Suppressor macrophage treated with lipopolysaccharide for 4 hours (primary cell): ENCODE results near the gene LTBP3.
A peak's percentile ranks its signal among the peaks of the same experiment; 100 is the strongest.

Source experiments
- DNase-seq: peaks from one replicate; pipeline ENCODE4 v3.0.0-alpha.2; 2020

LTBP3 gene

DNA sequence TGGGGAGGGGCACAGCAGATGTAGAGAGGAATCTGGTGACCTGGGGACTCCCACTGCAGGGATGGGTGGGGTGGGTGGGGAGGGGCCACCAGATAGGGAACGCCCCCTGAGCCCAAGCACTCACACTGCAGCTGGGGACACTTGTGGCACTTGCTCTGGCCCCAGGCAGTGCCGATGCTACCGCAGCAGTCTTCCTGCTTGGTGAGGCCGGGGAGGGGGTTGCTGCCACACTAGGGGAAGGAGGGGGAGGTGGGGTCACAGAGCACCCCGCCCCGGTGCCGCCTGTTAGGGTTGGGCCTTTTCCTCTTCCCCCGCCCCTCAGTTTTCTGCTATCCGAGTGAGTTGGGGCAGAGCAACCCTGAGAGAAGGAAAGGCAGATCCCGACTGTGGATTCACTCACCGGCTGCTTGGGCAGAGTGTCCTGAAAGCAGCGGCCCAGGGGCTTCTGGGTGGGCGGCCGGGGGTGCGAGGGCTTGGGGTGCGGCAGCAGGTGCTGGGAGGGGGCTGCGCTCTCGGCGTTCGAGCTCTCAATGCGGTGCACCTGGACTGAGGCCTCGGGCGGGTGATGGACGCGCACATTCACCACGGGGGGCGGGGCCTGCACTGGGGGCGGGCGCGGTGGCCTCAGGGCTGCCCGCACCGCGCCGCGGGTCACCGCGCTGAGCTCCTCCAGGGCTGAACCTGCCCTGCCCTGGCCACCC lies 4.7 kb downstream of the LTBP3 start:
- peak; percentile 46 for DNase-seq

DNA sequence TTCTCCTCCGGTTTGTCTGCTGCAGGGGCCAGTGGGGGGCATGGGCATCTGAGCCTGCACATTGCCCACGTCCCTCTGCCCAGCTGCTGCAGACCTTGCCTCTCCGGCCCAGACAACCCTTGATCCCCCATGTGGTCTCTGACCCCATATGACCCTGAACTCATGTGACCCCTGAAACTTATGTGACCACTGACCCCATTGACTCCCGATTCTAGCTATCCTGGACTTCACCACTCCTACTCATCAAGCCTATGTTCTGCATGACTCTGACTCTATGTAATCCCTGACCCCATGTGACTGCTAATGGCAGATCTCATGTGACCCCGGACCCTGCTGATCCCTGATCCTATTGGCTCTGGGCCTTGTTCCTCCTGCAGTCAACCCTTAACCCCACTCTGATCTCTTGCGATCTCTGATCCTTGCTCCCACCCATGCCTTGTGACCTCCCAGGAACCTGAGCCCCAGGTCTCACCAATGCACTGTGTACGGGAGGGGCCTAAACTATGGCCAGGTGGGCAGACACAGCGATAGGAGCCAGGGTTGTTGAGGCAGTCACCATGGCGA lies 5.7 kb downstream of the LTBP3 start:
- DNase-seq: peak; percentile 59

DNA sequence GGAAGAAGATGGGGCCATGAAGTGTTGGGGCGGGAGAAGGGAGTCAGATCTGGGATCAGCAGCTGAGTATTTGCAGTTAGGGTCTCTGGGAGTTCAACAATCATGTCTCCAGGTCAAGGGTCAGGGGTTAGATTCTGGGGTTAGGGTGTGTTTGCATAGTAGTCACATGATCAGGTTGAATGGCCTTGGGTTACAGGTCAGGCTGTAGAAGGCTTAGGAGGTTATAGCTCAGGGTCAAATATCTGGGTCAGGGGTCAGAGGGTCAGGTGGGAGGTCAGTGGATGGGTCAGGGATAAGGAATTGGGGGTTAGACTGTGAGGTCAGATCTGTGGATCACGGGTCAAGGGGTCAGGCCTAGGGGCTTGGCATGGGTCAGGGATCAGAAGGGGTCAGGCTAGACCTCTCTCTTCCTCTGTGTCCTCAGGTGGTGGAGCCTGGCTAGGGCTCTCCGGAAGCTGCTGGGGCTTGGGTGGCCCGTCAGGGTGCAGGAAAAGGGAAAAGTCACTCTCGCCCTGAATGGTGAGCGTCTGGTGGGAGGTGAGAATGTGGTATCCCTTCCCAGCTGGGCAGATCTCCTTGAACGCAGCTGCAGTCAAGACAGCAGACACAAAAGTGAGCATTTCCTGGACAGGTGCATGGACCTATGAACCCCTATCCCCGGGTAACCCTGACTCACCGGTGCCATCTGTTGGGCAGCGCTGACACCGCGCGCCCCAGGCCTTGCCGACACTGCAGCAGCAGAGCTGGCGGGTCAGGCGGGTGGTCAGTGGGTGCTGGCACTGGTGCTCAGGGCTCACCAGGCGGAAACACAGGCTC lies 6.4 kb downstream of the LTBP3 start:
- DNase-seq: peak; percentile 52

DNA sequence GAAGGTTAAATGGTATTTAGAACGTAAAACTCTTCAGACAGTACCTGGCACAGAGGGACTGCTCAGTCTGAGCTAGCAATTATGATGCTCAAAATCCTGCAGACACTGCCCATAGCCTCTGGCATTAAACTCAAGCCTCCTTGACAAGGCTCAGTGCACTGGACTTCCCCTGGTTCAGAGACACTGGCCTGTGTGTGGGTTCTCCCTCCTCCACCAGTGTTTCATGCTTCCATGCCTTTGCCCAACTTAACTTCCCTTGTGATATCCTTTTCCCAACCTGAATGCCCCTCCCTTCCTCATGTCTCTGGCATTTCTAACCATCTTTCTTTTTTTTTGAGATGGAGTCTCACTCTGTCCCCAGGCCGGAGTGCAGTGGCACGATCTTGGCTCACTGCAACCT lies 9.1 kb downstream of the LTBP3 start:
- DNase-seq: peak; percentile 28

DNA sequence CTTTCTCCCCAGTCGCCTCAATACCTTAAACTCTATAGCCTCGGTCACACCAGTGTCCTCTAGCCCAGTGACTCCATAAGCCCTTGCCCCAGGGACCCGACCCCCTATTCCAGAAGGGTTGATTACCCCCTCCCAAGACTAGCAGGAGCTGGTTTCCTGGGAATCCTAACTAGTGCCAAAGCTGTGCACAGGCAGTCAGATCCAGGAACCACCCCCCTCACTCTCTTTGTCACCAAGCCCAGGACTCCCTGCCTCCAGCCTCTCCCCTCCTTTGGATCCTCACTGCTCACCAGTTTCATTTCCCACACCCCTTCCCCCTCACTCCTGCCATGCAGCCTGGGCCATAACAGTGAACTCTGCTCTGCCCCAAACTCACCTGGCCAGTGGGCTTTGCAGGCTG lies 9.8 kb downstream of the LTBP3 start:
- DNase-seq: peak; percentile 25

DNA sequence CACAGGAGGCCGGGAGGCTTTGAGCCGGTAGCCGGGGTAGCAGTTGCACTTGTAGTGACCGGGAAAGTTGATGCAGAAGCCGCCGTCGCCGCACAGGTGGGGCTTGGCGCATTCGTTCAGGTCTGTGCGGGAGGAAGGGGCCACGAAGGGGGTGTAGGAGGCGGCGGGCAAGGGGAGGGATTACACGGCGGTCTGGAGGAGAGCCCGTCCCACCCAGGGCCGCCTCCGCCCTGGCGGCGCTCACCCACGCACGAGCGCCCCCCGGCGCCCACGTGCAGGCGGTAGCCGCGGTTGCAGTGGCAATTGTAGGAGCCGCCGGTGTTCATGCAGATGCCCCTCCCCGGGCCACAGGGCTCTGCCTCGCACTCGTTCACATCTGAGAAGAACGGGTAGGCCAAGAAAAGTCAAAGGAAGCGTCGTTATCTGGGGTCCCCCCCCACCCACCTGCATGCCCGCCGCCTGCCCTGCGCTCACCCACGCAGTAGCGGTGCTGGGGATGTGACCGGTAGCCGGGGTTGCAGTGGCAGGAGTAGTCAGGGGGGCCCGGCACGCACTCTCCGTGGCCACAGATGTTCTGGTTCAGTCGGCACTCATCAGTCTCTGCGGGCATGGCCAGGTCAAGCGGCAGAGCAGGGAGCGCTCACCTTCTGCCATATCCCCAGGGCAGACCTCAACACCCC lies 10.6 kb downstream of the LTBP3 start:
- no peak for DNase-seq

DNA sequence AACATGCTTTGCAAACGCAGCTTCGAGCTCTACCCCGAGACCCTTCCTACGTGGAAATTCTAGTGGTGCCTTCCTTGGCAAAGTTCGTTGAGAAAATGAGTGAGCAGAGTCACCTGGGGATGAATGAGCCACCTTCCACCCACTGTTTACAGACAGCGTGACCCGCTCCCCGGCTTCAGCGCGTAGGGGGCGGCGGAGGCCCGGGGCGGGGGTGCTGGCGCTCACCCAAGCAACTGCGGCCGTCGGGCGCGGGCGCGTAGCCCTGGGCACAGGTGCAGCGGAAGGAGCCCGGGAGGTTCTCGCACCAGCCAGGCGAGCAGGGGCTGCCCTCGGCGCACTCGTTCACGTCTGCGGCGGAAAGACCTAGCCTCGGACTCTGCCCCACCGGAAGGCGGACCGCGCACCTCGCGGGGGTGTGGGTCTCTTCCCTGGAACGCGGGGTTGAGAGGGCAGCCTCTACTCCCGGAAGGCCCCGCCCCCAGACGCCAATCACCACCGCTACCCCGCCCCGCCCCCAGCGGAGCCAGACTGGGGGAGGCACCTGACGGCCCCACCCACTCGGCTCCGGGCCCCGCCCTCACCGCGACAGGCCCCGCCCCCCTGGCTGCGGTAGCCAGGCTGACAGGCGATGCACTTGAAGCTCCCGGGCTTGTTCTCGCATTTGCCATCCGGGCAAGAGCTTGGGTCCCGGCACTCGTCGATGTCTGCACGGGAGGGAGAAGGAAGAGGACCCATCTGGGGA lies 11.8 kb downstream of the LTBP3 start:
- DNase-seq: peak; percentile 88

DNA sequence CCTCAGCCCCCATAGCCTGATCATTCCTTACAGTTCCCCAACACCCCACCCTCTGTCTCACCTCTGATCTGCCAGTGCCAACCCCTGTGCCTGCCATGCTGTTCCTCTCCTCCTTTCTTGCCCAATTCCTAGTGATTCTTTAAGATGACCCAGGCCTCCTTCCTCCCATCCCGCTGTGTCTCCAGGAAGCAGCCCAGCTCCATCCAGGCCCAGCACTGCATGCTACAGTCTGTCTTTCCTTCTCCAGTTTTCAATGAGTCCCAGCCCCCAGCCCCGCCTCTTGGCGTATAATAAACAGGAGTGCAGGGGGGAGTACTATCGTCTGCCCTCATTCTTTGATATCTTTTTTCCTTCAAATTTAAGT lies 12.3 kb downstream of the LTBP3 start:
- no peak for DNase-seq

DNA sequence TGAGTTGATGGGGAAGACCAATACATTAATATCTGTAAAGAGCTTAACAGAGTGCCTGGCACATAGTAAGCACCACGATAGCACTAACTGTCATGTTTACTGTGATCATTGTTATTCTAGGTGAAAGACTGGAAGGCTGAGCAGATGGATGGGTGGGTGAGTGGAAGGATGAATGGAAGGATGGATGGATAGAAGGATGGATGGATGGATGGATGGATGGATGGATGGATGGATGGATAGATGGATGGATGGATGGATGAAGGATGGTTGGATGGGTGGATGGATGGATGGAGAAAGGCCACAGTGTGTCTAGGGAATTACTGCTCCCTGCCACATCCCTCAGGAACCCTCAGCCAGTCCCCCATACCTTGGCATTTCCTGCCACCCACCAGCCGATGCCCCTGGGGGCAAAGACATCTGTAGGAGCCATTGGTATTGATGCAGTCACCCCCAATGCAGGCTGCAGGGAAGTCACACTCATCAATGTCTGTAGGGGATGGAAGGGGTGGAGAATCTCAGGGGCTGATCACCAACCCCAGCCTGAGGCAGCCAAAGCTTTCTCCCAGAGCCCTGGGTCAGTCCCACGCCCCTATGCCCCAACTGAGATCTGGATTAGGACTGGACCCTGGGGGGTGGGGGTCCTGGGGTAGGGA lies 15.3 kb downstream of the LTBP3 start:
- no peak for DNase-seq

DNA sequence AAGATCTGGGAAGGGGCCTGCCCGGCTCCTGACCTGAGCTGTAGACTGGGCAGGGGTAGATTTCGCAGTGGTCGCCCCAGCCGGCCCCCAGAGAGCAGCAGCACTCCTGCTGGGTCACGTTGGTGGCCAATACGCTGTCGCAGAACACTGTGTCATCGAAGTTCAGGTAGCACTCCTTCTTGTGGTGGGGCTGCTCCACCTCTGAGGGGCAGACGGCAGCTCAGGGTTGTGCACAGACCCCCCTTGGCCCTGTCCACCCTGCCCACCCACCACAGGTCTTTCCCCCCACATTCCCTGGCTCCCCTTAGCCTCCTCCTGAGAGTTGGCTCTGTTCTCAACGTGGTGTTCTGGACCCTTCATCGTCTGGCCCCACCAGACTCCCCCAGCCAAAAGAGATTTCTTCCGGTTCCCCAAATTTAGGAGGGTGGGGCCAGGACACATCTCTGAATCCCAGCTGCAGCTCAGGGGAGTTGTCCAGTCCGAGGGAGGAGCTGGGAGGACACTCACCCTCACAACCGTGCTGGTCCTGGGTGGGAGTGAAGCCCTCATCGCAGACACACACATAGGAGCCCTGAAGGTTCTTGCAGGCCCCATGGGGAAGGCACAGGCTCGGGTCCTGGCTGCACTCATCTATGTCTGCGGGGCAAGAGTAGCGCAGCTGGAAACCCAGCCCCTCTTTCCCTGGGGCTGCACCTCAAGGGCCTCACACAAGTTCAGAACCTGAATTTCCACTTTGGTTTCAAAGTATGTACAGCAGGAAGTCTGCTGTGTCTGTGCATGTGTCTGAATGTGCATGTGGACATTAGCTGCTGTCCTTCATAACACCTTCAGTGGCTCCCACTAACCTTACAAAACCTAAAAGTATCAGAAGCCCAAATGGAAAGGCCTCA lies 16.8 kb downstream of the LTBP3 start:
- DNase-seq: no peak

DNA sequence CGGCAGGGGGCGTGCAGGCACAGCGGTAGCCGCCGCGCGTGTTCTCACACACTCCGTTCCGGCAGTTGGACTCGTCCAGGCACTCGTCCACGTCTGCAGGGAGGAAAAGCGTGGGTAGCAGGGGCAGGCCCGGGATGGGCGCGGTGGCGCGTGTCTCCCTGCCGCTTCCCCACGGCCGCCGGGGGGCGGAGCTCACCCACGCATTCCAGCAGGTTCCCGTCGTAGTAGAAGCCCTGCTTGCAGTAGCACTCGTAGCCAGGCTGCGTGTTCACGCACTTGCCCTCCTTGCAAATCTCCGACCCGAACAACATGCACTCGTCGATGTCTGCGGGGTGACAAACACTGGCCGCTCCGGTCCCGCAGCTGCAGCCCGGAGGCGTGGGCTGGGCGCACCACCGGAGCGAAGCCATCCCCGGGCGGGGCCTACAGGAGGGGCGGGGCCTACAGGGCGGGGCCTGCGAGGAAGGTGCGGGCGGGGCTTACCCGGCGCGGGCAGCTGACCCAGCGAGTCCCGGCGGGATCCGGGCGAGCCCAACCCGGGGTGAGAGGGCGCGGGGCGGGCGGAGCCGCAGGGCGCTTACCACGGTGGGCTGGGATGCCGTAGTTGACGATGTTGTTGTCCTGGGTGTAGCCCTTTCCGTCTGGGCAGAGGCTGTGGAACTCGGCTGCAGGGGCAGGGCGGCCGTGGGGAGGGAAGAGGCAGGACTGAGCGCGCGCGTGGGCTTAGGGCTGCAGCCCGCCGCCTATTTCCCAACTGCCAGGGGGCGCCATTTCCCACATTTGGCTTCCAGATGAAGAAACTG lies 17.7 kb downstream of the LTBP3 start:
- DNase-seq: peak; percentile 95

DNA sequence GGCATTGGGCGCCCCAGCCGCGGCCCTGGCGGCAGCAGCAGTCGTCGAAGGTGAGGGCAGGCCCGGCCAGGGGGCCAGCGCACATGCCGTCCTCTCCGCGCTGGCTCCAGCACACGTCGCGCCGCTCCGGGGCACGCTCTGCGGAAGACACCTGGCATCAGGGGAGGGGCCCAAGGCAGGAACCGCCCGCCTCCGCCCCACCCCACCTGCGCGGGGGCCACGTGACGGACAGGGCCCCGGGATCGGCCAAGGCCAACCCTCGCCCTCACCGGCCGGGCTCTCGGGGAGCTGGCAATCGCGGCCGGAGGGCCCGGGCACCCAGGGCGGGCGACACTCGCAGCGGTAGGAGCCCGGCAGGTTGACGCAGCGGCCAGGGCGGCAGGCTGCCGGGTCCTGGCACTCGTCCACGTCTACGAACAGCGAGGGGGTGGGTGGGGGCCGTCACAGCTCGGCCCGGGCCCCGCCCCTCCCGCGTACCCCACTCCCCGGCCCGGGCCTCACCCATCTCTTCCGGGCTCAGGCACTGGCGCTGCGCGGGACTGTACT lies 18.3 kb downstream of the LTBP3 start:
- no peak for DNase-seq

DNA sequence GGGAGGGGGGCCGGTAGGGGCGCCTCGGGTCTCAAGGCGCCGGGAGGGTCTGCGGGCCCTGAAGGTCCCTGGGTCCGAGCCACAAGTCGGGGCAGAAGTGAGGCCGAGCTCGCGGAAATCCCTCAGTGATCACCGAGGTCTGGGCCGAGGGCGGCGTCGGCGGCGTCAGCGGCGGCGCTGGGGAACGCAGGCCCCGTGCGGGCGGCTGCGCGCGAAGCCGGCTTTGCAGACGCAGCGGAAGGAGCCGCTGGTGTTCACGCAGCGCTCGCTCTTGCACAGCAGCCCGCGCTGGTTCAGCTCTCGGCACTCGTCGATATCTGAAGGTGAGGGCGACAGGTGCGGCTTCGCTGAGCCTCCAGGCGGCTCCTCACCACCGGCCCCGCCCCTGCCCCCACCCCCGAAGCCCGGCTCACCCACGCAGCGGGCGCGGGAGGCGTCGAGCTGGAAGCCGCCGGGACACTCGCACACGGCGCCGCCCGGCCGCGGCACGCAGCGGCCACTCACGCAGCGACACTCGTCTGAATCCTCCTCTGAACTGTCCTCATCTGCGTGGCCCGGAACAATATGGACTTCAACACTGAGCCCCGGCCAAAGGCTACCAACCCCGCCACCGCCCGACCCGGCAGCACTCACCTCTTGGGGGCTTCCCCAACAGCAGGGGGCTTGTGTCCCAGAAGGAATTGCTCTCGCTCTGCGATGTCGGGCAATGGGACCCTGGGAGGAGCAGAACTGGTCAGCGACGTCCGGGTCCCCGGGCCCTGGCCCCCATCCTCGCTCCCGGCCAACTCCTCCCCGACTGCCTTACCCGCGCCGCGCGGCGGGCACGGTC lies 19.0 kb downstream of the LTBP3 start:
- DNase-seq: no peak

DNA sequence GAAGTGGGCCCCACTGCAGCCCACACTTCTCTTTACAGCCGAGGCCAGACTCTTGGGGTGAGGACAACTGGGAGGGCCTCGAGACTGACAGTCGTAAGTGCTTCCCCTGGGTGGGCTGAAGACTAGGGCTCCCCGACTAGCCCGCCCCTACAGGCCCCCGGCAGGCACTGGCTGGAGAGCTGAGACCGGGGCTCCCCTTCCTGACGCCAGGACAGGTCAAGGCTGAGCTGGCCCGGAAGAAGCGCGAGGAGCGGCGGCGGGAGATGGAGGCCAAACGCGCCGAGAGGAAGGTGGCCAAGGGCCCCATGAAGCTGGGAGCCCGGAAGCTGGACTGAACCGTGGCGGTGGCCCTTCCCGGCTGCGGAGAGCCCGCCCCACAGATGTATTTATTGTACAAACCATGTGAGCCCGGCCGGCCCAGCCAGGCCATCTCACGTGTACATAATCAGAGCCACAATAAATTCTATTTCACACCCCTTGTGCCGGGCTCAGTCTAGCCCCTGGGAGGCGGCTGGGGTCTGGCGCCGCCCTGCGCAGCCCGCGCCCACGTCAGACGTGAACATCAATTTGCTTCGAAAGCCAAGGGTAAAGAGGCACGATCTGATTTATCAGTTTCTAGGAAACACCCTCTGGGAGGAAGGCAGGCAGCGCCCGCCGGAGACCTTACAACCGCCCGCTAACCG lies 19.8 kb downstream of the LTBP3 start:
- DNase-seq: no peak

DNA sequence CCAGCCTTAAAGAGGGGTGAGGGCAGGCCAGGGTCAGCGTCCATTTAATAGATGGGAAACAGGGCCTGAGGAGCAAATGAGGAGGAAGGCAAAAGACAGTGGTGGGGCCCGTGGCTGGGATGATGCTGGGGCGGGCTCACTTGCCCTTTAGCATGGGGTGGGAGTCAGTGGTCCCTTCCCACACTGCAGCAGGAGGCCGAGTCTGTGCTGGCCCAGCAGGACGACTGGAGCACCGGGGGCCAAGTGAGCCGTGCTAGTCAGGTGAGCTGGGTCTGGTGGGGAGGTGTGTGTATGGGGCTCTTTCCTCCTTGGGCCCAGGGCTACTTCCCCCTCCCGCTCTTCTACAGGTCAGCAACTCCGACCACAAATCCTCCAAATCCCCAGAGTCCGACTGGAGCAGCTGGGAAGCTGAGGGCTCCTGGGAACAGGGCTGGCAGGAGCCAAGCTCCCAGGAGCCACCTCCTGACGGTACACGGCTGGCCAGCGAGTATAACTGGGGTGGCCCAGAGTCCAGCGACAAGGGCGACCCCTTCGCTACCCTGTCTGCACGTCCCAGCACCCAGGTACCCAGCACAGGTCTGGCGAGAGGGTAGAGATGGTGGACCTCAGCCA lies 20.4 kb downstream of the LTBP3 start:
- no peak for DNase-seq

DNA sequence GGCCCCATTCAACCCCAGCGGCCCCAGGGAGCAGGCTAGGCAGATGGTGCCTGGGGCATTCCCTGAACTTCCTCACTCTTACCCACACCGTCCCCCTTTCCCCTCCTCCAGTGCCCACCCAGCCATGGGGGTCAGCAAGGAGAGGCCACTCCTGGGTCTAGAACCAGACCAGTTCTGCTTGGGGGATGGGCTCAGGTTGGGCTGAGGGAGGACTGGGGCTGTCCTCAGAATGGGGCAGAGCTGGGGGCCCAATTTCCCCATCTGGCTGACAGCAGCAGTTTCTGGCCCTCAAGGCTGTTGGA lies 20.9 kb downstream of the LTBP3 start:
- no peak for DNase-seq

DNA sequence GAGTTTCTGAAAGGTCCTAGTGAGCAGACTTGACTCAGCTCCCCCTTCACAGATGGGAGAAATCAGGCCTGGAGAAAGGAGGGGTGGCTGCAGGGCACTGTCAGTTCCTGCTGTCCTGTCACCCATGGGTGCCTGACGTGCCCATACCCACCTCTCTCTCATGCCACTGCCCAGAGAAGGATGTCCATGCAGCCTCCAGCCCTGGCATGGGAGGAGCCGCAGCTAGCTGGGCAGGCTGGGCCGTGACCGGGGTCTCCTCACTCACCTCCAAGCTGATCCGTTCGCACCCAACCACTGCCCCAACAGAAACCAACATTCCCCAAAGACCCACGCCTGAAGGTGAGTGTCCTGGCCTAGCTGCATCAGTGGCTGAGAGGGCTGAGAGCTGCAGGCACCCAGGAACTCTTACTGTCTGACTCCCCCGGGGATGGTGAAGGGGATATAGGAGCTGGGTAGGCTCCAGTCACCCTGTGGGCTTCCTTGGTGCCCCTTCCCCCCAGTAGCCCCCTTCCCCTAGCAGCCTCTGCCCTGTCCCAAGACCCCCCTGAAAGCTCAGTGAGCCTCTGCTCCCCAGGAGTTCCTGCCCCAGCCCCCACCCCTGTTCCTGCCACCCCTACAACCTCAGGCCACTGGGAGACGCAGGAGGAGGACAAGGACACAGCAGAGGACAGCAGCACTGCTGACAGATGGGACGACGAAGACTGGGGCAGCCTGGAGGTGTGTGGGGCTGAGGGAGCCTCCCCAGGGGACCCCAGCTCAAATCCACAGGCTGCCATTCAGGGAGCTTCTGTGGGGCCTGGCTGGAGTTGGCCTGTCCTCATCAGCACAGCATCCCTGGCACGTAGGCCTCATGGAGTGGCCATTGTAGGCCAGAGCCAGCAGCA lies 21.5 kb downstream of the LTBP3 start:
- DNase-seq: no peak
